Transverse colon (tissue), 4 donors: ENCODE data around the gene DTX3L.

Source experiments
- CTCF ChIP-seq, 5 experiments: fragments of 200-600 bp in 3 of 5; fragments of 450-650 bp in 2 of 5; sonication (generic) in 3 of 5; IDR thresholded peaks; 1 replicate in 2 of 5; 2 replicates in 3 of 5; pipeline ENCODE4 v1.5.1; 2016 to 2017; ENCODE audit warnings: antibody characterized with exemption in 5 of 5, inconsistent platforms in 3 of 5, mild to moderate bottlenecking in 2 of 5, moderate library complexity in 1 of 5
- EP300 ChIP-seq: sonication (generic); formaldehyde crosslinking; IDR thresholded peaks from one replicate; pipeline ENCODE4 v1.6.1; 2017; ENCODE audit warnings: antibody characterized with exemption, low read depth
- POLR2A ChIP-seq: fragments of 450-650 bp; IDR thresholded peaks from one replicate; pipeline ENCODE4 v1.6.1; 2016; ENCODE audit warnings: antibody characterized with exemption, mild to moderate bottlenecking, moderate library complexity
- POLR2AphosphoS5 ChIP-seq, 3 donors: sonication (generic); formaldehyde crosslinking; IDR thresholded peaks; one replicate each; pipeline ENCODE4 v1.6.1; 2016; ENCODE audit warnings: antibody characterized with exemption in 3 of 3

- no peak for TF ChIP-seq POLR2A
- TF ChIP-seq CTCF (IDR thresholded peaks at IDR 0.05): no peak
- no peak for TF ChIP-seq POLR2AphosphoS5 (IDR thresholded peaks at IDR 0.05)
- no peak for TF ChIP-seq EP300
Measured at GRCh38 chr3:122612696-122613095, 48.6 kb downstream of the DTX3L start.
